Hematopoietic multipotent progenitor cell treated with erythropoietin and hydrocortisone succinate and interleukin-3 and kit ligand, for 4 days (in vitro differentiated cells): ENCODE measurements around the gene ABCB1.
"Not testable (repeated sequence)": the region's sequence is repeated elsewhere in the genome, so short reads cannot be mapped to it uniquely, and the experiment has no call there.

ENCODE experiments used
- DNase-seq: peaks from one replicate; pipeline ENCODE4 v3.0.0-alpha.2; 2015

Gene ABCB1

GRCh38 chr7:87465534-87465880, 135.2 kb downstream of the ABCB1 start:
- not testable (repeated sequence) for DNase-seq

GRCh38 chr7:87464830-87465533, 135.7 kb downstream of the ABCB1 start:
- not testable (repeated sequence) for DNase-seq

GRCh38 chr7:87463982-87464381, 136.7 kb downstream of the ABCB1 start:
- DNase-seq, result no peak

GRCh38 chr7:87460444-87460843, 140.2 kb downstream of the ABCB1 start:
- not testable (repeated sequence) for DNase-seq

GRCh38 chr7:87459941-87460340, 140.7 kb downstream of the ABCB1 start:
- DNase-seq, result no peak

GRCh38 chr7:87458148-87458547, 142.5 kb downstream of the ABCB1 start:
- DNase-seq, result no peak

- DNase-seq, result no peak
Observed at GRCh38 chr7:87456247-87456646, 144.4 kb downstream of the ABCB1 start.
